Measurements from ENCODE around the gene BCAR1.

- TF ChIP-seq EZH2 (IDR thresholded peaks at IDR 0.05; ENCODE audit: low read length) (no peak), CTCF (optimal IDR thresholded peaks at IDR 0.05 in 1 of 3, IDR thresholded peaks at IDR 0.05 in 1 of 3, conservative IDR thresholded peaks at IDR 0.05 in 1 of 3; ENCODE audit: extremely low read depth in 1 of 3, insufficient read depth in 2 of 3, low read length in 3 of 3) (no peak)
These were observed 42.4 kb downstream of the BCAR1 start for GRCh38 chr16:75208861-75209505.

Data from keratinocyte (primary cell).